ENCODE data around the gene SLC25A30.
A peak's percentile ranks its signal among the peaks of the same experiment; 100 is the strongest.
"Not testable (repeated sequence)": the region's sequence is repeated elsewhere in the genome, so short reads cannot be mapped to it uniquely, and the experiment has no call there.

Gene SLC25A30

DNA sequence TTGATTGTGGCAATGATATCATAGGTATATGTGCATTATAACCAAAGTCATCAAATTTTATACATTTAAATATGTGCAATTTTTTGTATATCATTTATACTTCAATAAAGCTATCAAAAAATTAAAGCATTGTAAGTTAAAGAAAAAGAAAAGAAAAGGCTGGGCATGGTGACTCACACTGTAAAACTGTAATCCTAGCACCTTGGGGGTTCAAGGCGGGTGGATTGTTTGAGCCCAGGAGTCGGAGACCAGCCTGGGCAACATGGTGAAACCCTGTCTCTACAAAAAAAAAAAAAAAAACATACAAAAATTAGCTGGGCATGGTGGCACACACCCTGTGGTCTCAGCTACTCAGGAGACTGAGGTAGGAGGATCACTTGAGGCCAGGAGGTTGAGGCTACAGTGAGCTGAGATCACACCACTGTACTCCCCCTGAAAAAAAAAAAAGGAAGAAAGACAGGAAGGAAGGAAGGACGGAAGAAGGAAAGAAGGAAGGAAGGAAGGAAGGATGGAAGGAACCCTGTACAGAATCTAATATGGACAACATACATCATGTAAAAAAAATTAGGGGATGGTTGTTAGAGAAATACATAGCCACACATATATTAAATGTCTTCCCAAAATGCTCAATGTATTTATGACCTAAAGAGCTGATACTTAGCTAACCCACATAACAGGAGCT is 21.7 kb upstream of the SLC25A30 start:
- Mint-ChIP-seq H3K27me3 (no peaks in the 10 kb centered on the region), H3K9me3 (no peaks in the 10 kb centered on the region), H3K27ac (peak overlapping the region; percentile 30), H3K4me1 (peaks cover 15% of the 10 kb centered on the region), H3K4me3 (no peak overlapping the region), H3K36me3 (ENCODE audit: low read depth) (no peaks in the 10 kb centered on the region)
- DNase-seq (no peak), ATAC-seq (no peak)

DNA sequence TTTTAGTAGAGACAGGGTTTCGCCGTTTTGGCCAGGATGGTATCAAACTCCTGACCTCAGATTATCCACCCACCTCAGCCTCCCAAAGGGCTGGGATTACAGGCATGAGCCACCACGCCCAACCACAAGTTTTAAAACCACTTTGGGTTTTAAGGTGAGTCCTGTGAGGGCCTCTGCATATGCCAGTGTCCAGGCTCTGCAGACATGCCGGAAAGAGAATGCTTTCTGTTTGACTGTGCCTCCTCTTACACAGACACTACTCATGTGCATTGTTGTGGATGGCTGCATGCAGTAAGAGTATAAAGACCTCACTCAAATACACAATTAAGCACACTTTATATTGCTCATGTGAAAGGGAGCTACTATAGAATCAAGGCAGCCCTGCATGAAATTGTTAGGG is 20.8 kb upstream of the SLC25A30 start:
- DNase-seq (no peak), ATAC-seq (no peak)
- no peaks in the 10 kb centered on the region for H3K36me3 Mint-ChIP-seq (ENCODE audit: low read depth)
- peaks cover 15% of the 10 kb centered on the region for H3K4me1 Mint-ChIP-seq
- H3K9me3 Mint-ChIP-seq = no peaks in the 10 kb centered on the region
- no peaks in the 10 kb centered on the region for H3K27me3 Mint-ChIP-seq
- no peak overlapping the region for H3K4me3 Mint-ChIP-seq
- no peak overlapping the region for H3K27ac Mint-ChIP-seq

DNA sequence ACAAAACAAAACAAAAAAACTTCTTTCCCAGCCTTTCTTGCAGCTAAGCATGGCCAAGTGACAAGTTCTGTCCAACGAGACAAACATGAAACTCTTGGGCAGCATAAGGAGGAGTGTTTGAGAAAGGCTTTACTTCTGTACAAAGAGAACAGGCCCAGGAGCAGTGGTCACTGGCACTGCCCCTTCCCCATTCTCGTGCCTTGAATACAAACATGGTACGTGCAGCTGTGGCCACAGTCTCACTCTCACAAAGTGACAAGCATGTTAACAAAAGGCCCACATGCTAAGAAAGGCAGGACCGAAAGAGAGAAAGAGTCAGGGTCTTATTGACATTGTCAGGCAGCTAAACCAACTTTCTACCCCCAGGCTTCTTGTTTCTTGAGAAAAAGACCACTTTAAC is 19.8 kb upstream of the SLC25A30 start:
- Mint-ChIP-seq H3K4me3 (no peak overlapping the region), H3K27ac (no peak overlapping the region), H3K36me3 (ENCODE audit: low read depth) (no peaks in the 10 kb centered on the region), H3K4me1 (peaks cover 15% of the 10 kb centered on the region), H3K9me3 (no peaks in the 10 kb centered on the region), H3K27me3 (no peaks in the 10 kb centered on the region)
- DNase-seq (no peak), ATAC-seq (no peak)

DNA sequence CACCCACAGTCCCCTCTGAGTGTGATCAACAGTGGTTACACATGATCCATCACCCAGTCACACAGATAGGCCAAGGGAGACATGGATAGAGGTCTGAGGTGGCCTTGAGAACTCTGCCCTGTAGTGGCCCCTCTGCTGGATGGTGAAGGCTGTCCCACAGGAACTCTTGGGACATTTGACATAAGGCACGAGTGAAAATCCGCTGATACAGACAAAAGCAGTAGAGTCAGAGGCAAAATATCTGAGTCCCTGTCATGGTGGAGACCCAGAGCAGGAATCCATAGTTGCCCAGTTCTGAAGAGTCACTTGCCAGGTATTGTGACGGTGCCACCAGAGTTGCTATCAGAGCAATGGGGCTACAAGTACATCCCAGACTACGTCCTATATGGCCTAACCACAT is 18.8 kb upstream of the SLC25A30 start:
- DNase-seq (no peak), ATAC-seq (no peak)
- no peaks in the 10 kb centered on the region for H3K36me3 Mint-ChIP-seq (ENCODE audit: low read depth)
- no peaks in the 10 kb centered on the region for H3K27me3 Mint-ChIP-seq
- no peak overlapping the region for H3K27ac Mint-ChIP-seq
- H3K9me3 Mint-ChIP-seq = no peaks in the 10 kb centered on the region
- peaks cover 12% of the 10 kb centered on the region for H3K4me1 Mint-ChIP-seq
- H3K4me3 Mint-ChIP-seq = no peak overlapping the region

DNA sequence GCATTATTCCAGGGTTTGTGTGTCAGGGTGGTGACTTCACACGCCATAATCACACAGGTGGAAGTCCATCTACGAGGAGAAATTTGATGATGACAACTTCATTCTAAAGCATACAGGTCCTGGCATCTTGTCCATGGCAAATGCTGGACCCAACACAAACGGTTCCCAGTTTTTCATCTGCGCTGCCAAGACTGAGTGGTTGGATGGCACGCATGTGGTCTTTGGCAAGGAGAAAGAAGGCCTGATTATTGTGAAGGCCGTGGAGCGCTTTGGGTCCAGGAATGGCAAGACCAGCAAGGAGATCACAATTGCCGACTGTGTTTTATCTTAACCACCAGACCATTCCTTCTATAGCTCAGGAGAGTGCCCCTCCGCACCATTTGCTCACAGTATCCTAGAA is 18.2 kb upstream of the SLC25A30 start:
- Mint-ChIP-seq H3K4me3 (no peak overlapping the region), H3K27ac (no peak overlapping the region), H3K4me1 (peaks cover 6% of the 10 kb centered on the region), H3K27me3 (no peaks in the 10 kb centered on the region), H3K9me3 (no peaks in the 10 kb centered on the region), H3K36me3 (ENCODE audit: low read depth) (no peaks in the 10 kb centered on the region)
- DNase-seq = no peak
- no peak for ATAC-seq

DNA sequence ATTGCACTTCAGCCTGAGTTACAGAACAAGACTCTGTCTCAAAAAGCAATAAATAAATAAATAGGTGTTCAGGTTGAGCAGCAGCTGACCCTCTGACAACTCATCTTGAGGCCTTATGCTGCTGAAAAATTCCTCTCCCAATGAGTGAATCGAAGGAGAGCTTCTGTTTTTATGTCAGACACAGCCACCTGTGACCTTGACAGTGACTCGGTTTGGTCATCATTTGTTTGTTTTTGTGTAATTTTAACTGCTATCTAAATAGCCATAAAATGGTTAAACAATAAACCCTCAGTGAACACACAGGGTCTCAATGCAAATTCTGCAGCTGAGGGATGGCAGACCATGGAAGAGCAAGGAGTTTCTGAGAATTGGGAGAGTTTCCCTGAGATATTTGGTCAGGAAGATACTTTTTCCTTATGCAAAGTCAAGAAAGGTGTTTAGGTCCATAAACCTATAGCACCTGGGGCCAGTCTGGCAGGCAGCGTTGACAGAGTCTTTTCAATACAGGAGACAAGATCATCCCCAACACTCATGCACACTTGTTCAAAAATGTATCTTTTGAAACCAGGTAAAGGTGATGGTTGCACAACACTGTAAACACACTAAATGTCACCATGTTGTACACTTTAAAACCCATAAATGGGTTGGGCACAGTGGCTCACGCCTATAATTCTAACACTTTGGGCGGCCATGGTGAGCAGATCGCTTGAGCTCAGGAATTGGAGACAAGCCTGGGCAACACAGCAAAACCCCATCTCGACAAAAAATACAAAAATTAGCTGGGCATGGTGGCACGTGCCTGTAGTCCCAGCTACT is 16.6 kb upstream of the SLC25A30 start:
- Mint-ChIP-seq H3K27ac (no peak overlapping the region), H3K9me3 (no peaks in the 10 kb centered on the region), H3K4me1 (no peaks in the 10 kb centered on the region), H3K36me3 (ENCODE audit: low read depth) (no peaks in the 10 kb centered on the region), H3K27me3 (no peaks in the 10 kb centered on the region), H3K4me3 (no peak overlapping the region)
- ATAC-seq (no peak), DNase-seq (no peak)

DNA sequence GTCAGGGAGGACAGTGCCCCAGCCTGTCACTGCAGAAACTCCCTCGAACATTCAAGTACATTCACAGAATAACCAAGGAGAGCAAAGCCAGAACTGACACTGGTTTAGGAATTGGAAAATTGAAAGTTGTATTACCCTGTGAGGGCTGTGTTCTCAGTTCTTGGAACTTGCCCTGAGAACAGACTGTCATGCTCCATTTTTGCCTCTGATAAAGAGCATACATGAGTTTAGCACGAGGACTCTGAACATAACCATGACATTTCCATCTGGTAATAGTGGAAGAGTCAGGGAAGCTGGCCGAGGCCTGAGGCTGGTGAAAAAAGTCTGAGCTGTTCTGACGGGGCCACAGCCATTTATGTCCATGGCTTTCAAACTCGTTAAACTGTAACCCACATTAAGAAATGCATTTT is 15.2 kb upstream of the SLC25A30 start:
- no peak for DNase-seq
- no peak for ATAC-seq
- H3K27me3 Mint-ChIP-seq = no peaks in the 10 kb centered on the region
- H3K4me3 Mint-ChIP-seq = no peak overlapping the region
- H3K27ac Mint-ChIP-seq = no peak overlapping the region
- H3K36me3 Mint-ChIP-seq (ENCODE audit: low read depth) = no peaks in the 10 kb centered on the region
- no peaks in the 10 kb centered on the region for H3K4me1 Mint-ChIP-seq
- H3K9me3 Mint-ChIP-seq = no peaks in the 10 kb centered on the region

DNA sequence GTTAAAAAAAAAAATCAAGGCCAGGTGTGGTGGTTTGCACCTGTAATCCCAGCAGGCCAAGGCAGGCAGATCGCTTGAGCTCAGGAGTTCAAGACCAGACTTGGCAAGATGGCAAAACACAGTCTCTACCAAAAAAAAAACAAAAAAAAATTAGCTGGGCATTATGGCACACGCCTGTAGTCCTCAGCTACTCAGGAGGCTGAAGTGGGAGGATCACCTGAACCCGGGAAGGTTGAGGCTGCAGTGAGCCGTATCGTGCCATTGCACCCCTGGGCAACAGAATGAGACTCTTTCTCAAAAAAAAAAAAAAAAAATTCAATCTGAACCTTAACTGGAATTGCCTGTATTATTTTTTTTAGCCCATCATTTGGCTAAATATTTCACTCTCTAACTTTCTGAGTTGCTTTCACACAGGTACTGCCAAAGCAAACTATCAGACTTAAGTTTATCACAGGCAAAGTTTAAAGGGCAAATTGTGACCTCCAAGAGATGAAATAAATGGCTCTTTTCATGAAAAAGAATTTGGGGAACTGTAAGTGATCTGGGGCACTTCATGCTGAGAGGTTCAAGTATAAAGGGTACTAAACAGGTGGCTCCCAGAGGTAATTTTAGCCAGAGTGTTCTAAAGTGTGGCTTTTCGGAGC is 14.7 kb upstream of the SLC25A30 start:
- no peak overlapping the region for H3K27ac Mint-ChIP-seq
- no peaks in the 10 kb centered on the region for H3K4me1 Mint-ChIP-seq
- DNase-seq (no peak), ATAC-seq (no peak)
- H3K9me3 Mint-ChIP-seq = no peaks in the 10 kb centered on the region
- no peaks in the 10 kb centered on the region for H3K36me3 Mint-ChIP-seq (ENCODE audit: low read depth)
- H3K27me3 Mint-ChIP-seq = no peaks in the 10 kb centered on the region
- H3K4me3 Mint-ChIP-seq = no peak overlapping the region

DNA sequence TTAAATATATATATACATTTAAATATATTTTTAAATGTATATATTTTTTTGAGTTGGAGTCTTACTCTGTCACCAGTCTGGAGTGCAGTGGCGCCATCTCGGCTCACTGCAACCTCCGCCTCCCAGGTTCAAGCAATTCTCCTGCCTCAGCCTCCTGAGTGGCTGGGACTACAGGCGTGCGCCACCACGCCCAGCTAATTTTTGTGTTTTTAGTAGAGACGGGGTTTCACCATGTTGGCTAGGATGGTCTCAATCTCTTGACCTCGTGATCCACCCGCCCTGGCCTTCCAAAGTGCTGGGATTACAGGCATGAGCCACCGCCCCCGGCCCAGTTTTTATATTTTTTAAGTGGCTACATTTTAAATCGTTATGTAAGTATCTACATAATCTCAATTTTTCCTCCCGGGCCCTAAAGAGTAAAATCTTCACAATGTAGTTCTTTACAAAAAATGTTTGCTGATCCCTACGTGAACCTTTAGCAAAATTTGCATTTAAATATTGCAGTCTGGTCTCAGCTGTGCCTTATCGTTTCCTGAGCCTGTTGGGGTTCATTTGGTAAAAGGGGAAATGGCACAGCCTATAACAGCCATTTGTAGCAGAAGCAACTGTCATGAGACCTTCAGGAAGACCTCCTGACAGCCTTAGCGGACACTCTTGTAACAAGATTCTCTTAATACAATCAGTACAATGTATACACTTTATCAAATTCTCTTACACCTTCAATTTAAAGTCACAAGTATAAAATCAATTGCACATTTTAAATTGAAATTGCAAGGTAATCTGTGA is 8.1 kb upstream of the SLC25A30 start:
- not testable (repeated sequence) for DNase-seq; H3K27ac Mint-ChIP-seq; H3K36me3 Mint-ChIP-seq (ENCODE audit: low read depth); H3K9me3 Mint-ChIP-seq; H3K4me1 Mint-ChIP-seq; H3K4me3 Mint-ChIP-seq; H3K27me3 Mint-ChIP-seq; ATAC-seq

DNA sequence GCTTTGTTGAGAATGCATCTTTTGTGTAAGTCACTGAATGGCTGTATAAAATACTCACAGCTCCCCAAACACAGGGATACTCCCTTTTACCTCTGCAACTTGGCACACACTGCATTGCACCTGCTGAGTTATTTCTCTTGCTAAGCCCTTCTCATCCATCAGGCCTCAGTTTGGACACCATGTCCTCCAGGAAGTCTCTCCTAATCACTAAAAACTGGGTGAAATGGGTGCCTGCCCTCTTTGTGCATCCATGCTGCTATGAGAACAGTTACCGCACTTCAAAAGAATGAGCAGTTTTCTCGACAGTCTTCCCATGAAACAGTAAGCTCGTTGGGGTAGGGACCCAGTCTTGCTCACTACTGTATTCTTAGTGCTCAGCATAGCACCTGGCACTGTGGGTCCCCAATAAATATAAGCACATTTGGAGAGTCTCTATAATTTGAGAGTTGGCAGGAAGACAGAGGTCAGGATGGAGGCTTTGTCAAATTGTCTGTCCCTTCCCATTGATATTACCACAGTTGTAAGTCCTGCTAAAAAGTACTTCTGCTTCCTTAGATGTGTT is 4.6 kb upstream of the SLC25A30 start:
- Mint-ChIP-seq H3K36me3 (ENCODE audit: low read depth) (no peaks in the 10 kb centered on the region), H3K4me3 (no peak overlapping the region), H3K27me3 (no peaks in the 10 kb centered on the region), H3K9me3 (no peaks in the 10 kb centered on the region), H3K4me1 (peaks cover 3% of the 10 kb centered on the region), H3K27ac (no peak overlapping the region)
- DNase-seq (no peak), ATAC-seq (no peak)

DNA sequence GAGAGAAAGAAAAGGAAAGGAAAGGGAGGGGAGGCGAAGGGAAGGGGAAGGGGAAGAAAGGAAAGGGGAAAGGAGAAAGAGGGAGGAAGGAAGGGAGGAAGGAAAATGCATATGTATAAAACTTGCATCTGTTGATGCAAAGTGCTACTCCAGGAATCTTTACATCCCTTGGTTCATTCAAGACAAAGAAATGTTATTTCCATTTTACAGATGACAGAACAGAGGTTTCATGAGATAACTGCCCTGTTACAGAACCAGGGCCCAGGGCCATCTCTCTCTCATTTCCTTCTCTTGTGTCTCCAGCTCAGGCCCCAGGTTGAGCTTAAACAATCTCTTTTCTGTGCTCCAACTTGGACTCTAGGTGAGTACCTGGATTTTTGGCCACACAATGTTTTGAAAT is 1.8 kb upstream of the SLC25A30 start:
- Mint-ChIP-seq H3K27me3 (no peaks in the 10 kb centered on the region), H3K27ac (no peak overlapping the region), H3K4me1 (peaks cover 16% of the 10 kb centered on the region), H3K9me3 (no peaks in the 10 kb centered on the region), H3K4me3 (no peak overlapping the region), H3K36me3 (ENCODE audit: low read depth) (no peaks in the 10 kb centered on the region)
- DNase-seq = no peak
- ATAC-seq = no peak

DNA sequence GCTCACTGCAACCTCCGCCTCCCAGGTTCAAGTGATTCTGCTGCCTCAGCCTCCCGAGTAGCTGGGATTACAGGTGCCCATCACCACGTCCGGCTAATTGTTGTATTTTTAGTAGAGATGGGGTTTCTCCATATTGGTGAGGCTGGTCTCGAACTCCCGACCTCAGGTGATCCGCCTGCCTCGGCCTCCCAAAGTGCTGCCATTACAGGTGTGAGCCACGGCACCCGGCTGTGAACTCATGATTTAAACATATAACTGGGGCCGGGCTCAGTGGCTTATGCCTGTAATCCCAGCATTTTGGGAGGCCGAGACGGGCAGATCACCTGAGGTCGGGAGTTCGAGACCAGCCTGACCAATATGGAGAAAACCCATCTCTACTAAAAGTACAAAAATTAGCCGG is 1.2 kb upstream of the SLC25A30 start:
- not testable (repeated sequence) for H3K36me3 Mint-ChIP-seq (ENCODE audit: low read depth); H3K27me3 Mint-ChIP-seq; H3K4me3 Mint-ChIP-seq; H3K27ac Mint-ChIP-seq; ATAC-seq; DNase-seq; H3K9me3 Mint-ChIP-seq
- H3K4me1 Mint-ChIP-seq = peaks cover 21% of the 10 kb centered on the region

DNA sequence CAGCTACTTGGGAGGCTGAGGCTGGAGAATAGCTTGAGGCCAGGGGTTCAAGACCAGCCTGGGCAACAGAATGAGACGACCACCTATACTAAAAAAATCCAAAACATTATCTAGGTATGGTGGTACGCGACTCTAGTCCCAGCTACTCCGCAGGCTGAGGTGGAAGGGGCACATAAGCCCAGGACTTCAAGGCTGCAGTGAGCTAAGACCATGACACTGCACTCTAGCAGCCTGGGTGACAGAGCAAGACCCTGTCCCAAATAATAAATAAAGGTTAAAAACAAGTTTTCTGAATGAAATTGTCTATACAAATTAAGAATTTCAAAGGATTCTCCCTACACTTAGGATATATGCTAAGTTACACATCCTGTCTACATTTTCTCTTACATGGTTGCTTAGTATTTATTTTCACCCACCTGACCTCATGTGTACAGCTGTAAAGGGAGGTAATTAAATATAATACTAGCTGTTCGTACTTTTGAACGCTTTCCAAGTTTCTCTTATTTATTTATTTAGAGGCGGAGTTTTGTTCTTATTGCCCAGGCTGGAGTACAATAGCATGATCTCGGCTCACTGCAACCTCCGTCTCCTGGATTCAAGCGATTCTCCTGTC is 1.6 kb downstream of the SLC25A30 start:
- Mint-ChIP-seq H3K4me1 (peaks cover 27% of the 10 kb centered on the region), H3K27ac (peak overlapping the region; percentile 93), H3K4me3 (peak overlapping the region; percentile 91), H3K9me3 (no peaks in the 10 kb centered on the region), H3K36me3 (ENCODE audit: low read depth) (no peaks in the 10 kb centered on the region), H3K27me3 (no peaks in the 10 kb centered on the region)
- DNase-seq (no peak), ATAC-seq (no peak)

DNA sequence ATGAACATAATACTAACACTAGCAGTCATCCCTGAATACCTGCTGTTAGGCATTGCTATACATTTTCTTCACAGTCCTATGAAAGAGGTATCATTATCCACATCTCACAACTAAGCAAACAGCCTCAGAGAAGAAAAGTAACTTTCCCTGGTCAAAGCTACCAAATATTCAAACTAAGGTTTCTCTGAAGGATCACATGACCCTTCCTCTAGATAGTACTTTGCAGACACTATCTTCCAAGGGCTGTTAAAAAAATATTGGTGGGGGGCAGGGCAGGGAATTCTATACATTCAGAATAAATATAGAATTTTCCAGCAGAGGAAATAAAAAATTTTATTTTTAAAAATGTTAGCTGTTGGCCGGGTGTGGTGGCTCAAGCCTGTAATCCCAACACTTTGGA is 3.1 kb downstream of the SLC25A30 start:
- Mint-ChIP-seq H3K9me3 (no peaks in the 10 kb centered on the region), H3K27ac (no peak overlapping the region), H3K27me3 (no peaks in the 10 kb centered on the region), H3K36me3 (ENCODE audit: low read depth) (peaks cover 8% of the 10 kb centered on the region), H3K4me1 (peaks cover 31% of the 10 kb centered on the region), H3K4me3 (no peak overlapping the region)
- DNase-seq (no peak), ATAC-seq (no peak)
